K562 (cell line): Measurements from ENCODE around the gene LRFN2. TPM values are rescaled to one million over a fixed set of nuclear protein-coding genes. Genes with fewer than 3 reads are reported as not detected.

Source experiments
- ATAC-seq: fragments of 200-7000 bp; cut with Tn5 transposase; 3 replicates; pipeline ENCODE4 v1.9.1; 2020; ENCODE audit warnings: moderate library complexity
- BruUV-seq: library from RNA; stranded (reverse); fragments of 400-500 nt; replicated peaks from 2 replicates; lab custom pipeline; 2021; lab: Mats Ljungman, UMichigan
- CTCF ChIA-PET: fragments of 300-600 bp; formaldehyde crosslinking; extraction: SDS; loops from one replicate; lab custom pipeline; 2021; ENCODE audit warnings: low intra/inter-chr PET ratio; lab: Yijun Ruan, JAX
- POLR2A ChIA-PET: fragments of 300-600, 350-650 bp; sonication (Branson Sonifier 250); formaldehyde crosslinking; extraction: SDS; loops from one replicate; lab custom pipeline; 2021; ENCODE audit warnings: antibody characterized with exemption, inconsistent platforms; lab: Yijun Ruan, JAX
- DNase-seq, 4 experiments: peaks; one replicate each; pipeline versions ENCODE4 v3.0.0 to v3.0.0-alpha.2; 2011 to 2018; ENCODE audit warnings: low spot score in 3 of 4, mixed read lengths in 3 of 4; ENCODE audit errors: extremely low read depth in 1 of 4
- FAIRE-seq: peaks from 2 replicates; lab custom pipeline; 2011; peaks lifted over from hg19 to GRCh38; lab: Jason Lieb, UNC
- H2AFZ ChIP-seq: 2 replicates; pipeline ENCODE4 v1.6.0; 2011; ENCODE audit warnings: low read depth, low read length, control low read depth, inconsistent platforms
- H3K27ac ChIP-seq: fragments of 200-600 bp; 3 replicates; pipeline ENCODE4 v1.8.0; 2011; ENCODE audit warnings: low read depth, mild to moderate bottlenecking, control low read depth, inconsistent platforms, low read length, moderate library complexity, mixed read lengths; ENCODE audit errors: extremely low read depth
- H3K27me3 ChIP-seq, 2 experiments: fragments of 300-600 bp in 1 of 2; 2 replicates in 1 of 2; 3 replicates in 1 of 2; pipeline versions ENCODE4 v1.6.0 to v1.8.0; 2011; ENCODE audit warnings: inconsistent platforms in 2 of 2, low read length in 2 of 2, mild to moderate bottlenecking in 1 of 2, mixed read lengths in 1 of 2, moderate library complexity in 1 of 2; ENCODE audit not compliant: control insufficient read depth in 2 of 2, insufficient read depth in 2 of 2
- H3K36me3 ChIP-seq: fragments of 300-600 bp; 3 replicates; pipeline ENCODE4 v1.8.0; 2011; ENCODE audit warnings: mild to moderate bottlenecking, low read length, inconsistent platforms; ENCODE audit not compliant: control insufficient read depth, insufficient read depth
- H3K4me1 ChIP-seq, 2 experiments: fragments of 200-600 bp in 1 of 2; replicated peaks in 1 of 2; 2 replicates in 1 of 2; 3 replicates in 1 of 2; pipeline versions ENCODE4 v1.5.1 to v1.8.0; 2011; ENCODE audit warnings: inconsistent platforms in 2 of 2, low read length in 2 of 2, mild to moderate bottlenecking in 1 of 2, mixed read lengths in 1 of 2, moderate library complexity in 1 of 2; ENCODE audit not compliant: control insufficient read depth in 2 of 2, insufficient read depth in 2 of 2
- H3K4me2 ChIP-seq: 2 replicates; pipeline ENCODE4 v1.6.1; 2011; ENCODE audit warnings: low read length, control low read depth, inconsistent platforms, mixed read lengths; ENCODE audit not compliant: insufficient read depth
- H3K4me3 ChIP-seq: fragments of 200-600 bp; sonication (generic), shearing (Covaris generic); 2 replicates; pipeline ENCODE4 v1.5.1; 2016; ENCODE audit warnings: control low read depth, inconsistent platforms
- H3K79me2 ChIP-seq: fragments of 200-600 bp; 3 replicates; pipeline ENCODE4 v1.8.0; 2011; ENCODE audit warnings: low read length, inconsistent platforms; ENCODE audit not compliant: control insufficient read depth, insufficient read depth
- H3K9ac ChIP-seq, 2 experiments: 2 replicates each; pipeline versions ENCODE4 v1.6.0 to v1.6.1; 2011; ENCODE audit warnings: low read depth in 2 of 2, low read length in 2 of 2, control low read depth in 1 of 2, inconsistent platforms in 1 of 2, mild to moderate bottlenecking in 1 of 2, mixed read lengths in 1 of 2; ENCODE audit not compliant: insufficient read depth in 1 of 2
- H3K9me1 ChIP-seq: one replicate; pipeline ENCODE4 v1.6.0; 2011; ENCODE audit warnings: inconsistent platforms, mild to moderate bottlenecking, low read length, moderate library complexity; ENCODE audit not compliant: control insufficient read depth, insufficient read depth
- H3K9me3 ChIP-seq: replicated peaks from 2 replicates; pipeline ENCODE4 v1.5.1; 2011; ENCODE audit warnings: low read depth, low read length, inconsistent platforms; ENCODE audit not compliant: control insufficient read depth, insufficient read depth
- H4K20me1 ChIP-seq: replicated peaks from 2 replicates; pipeline ENCODE4 v1.6.1; 2011; ENCODE audit warnings: low read length, inconsistent platforms, mixed read lengths; ENCODE audit not compliant: control insufficient read depth, insufficient read depth
- DNMT1 ChIP-seq: fragments of 450-650 bp; IDR thresholded peaks from 2 replicates; pipeline ENCODE4 v1.6.1; 2016; ENCODE audit warnings: antibody characterized with exemption, mild to moderate bottlenecking
- E2F3 ChIP-seq: fragments of 250-450 bp; sonication (Bioruptor Pico); IDR thresholded peaks from 2 replicates; pipeline ENCODE4 v1.4.0; 2020; ENCODE audit warnings: mild to moderate bottlenecking
- ERF ChIP-seq: fragments of 450-650 bp; formaldehyde crosslinking; IDR thresholded peaks from 2 replicates; pipeline ENCODE4 v1.4.0; 2020; ENCODE audit warnings: mild to moderate bottlenecking, mixed read lengths
- FUS ChIP-seq: fragments of 200-400 bp; formaldehyde crosslinking; optimal IDR thresholded peaks from 2 replicates; pipeline ENCODE3; 2017; ENCODE audit warnings: low read depth, low read length
- IRF2 ChIP-seq: sonication (generic); formaldehyde crosslinking; IDR thresholded peaks from 2 replicates; pipeline ENCODE4 v1.8.1; 2022; ENCODE audit warnings: mild to moderate bottlenecking, missing genetic modification reagents
- KDM5B ChIP-seq: fragments of 200-600 bp; sonication (generic); IDR thresholded peaks from 2 replicates; pipeline ENCODE4 v1.6.1; 2012; ENCODE audit warnings: low read depth, mild to moderate bottlenecking, moderate library complexity, low read length, control low read depth, inconsistent platforms; ENCODE audit not compliant: insufficient replicate concordance
- NR3C1 ChIP-seq: sonication (generic); formaldehyde crosslinking; IDR thresholded peaks from 2 replicates; pipeline ENCODE4 v1.8.1; 2022; ENCODE audit warnings: missing genetic modification reagents
- PBX2 ChIP-seq, 2 experiments: IDR thresholded peaks in 1 of 2; conservative IDR thresholded peaks in 1 of 2; 2 replicates each; pipeline ENCODE4 v1.6.1; 2016; ENCODE audit warnings: low read depth in 2 of 2, mild to moderate bottlenecking in 1 of 2, missing compliant biosample characterization in 1 of 2, missing genetic modification characterization in 1 of 2, moderate library complexity in 1 of 2
- PHF20 ChIP-seq: fragments of 450-650 bp; IDR thresholded peaks from 2 replicates; pipeline ENCODE4 v1.6.1; 2018; ENCODE audit not compliant: partially characterized antibody
- PML ChIP-seq: IDR thresholded peaks from 2 replicates; pipeline ENCODE4 v1.6.1; 2012; ENCODE audit warnings: low read length, inconsistent platforms
- POLR2H ChIP-seq: IDR thresholded peaks from 2 replicates; pipeline ENCODE4 v1.6.1; 2016; ENCODE audit warnings: missing genetic modification characterization, low read depth, mild to moderate bottlenecking, control low read depth, missing compliant biosample characterization, moderate library complexity
- PRMT5 ChIP-seq: sonication (generic); formaldehyde crosslinking; IDR thresholded peaks from 2 replicates; pipeline ENCODE4 v1.5.0; 2020; ENCODE audit warnings: missing genetic modification reagents
- SREBF1 ChIP-seq: fragments of 150-350 bp; IDR thresholded peaks from 2 replicates; pipeline ENCODE4 v1.6.1; 2014; ENCODE audit warnings: antibody characterized with exemption, low read depth, low read length, borderline replicate concordance
- ZNF408 ChIP-seq: fragments of 250-450 bp; sonication (Bioruptor Pico); IDR thresholded peaks from 2 replicates; pipeline ENCODE4 v1.4.0; 2020; ENCODE audit warnings: low read depth, mild to moderate bottlenecking, moderate library complexity
- WGBS: fragments of 100-300 bp; shearing (Covaris generic); methylation state at CpG from one replicate; pipeline ENCODE4 v1.1.6; 2016; ENCODE audit warnings: low coverage, mixed read lengths; ENCODE audit not compliant: insufficient coverage; ENCODE audit errors: missing lambda C conversion rate; 5-methylcytosine and 5-hydroxymethylcytosine counted together
- in situ Hi-C: fragments of 300-500 bp; cut with MboI; formaldehyde crosslinking; loops from 4 replicates; pipeline ENCODE4 v1.15.0; 2018; ENCODE audit warnings: inconsistent platforms, mixed read lengths
- intact Hi-C: fragments of 100-400 bp; cut with micrococcal nuclease; formaldehyde crosslinking; loops from 2 replicates; pipeline ENCODE4 v1.14.2; 2022
- polyA plus RNA-seq, 8 experiments: library from polyadenylated mRNA; depleted of rRNA in 4 of 8; stranded (reverse) in 5 of 8; unstranded in 3 of 8; fragments of >200 nt; fragmentation: Nextera tagmentation in 2 of 8; fragmentation: Illumina TruSeq in 1 of 8; extraction: Ambion mirVana in 2 of 8; extraction: Trizol in 1 of 8; gene quantifications; 2 replicates each; pipeline versions ENCODE4 v1.2.1 to v1.2.3, GENCODE V29; 2011 to 2014; ENCODE audit warnings: inconsistent platforms in 1 of 8, missing spikeins in 1 of 8
- total RNA-seq, 7 experiments: library from RNA; depleted of rRNA in 6 of 7; stranded (reverse); fragments of >200 nt in 6 of 7; fragmentation: Illumina TruSeq in 2 of 7; extraction: Trizol in 2 of 7; gene quantifications; 2 replicates each; pipeline versions ENCODE4 v1.2.1 to v1.2.3, GENCODE V29; 2011 to 2021; ENCODE audit warnings: low replicate concordance in 1 of 7

The LRFN2 gene
- total and polyA plus RNA-seq, 9 of the 15 experiments (the other 6 are each of a cell fraction or from before 2014, with no cell fraction given): not detected

GRCh38 chr6:40417031-40417430, 170.1 kb downstream of the LRFN2 start:
- Histone ChIP-seq H3K79me2 (no peaks in the 10 kb centered on the region), H3K36me3 (no peaks in the 10 kb centered on the region), H2AFZ (no peak overlapping the region), H3K27me3 (peaks cover 22 to 60% of the 10 kb centered on the region in 2 experiments), H3K27ac (no peak overlapping the region), H3K9me3 (no peaks in the 10 kb centered on the region), H3K4me3 (no peak overlapping the region), H3K4me2 (no peak overlapping the region), H4K20me1 (peaks cover 7% of the 10 kb centered on the region), H3K9ac (0 out of 4 replicates have a peak overlapping the region, but pooled peaks of 1 of the 2 experiments have one; percentile 10), H3K4me1 (no peaks in the 10 kb centered on the region), H3K9me1 (no peaks in the 10 kb centered on the region)
- no peak for DNase-seq
- POLR2A ChIA-PET: no interaction called here
- in situ Hi-C loops: no loop called here
- intact Hi-C loops: no loop called here
- CTCF ChIA-PET: no interaction called here
- no peak for FAIRE-seq
- WGBS: 4% methylated on average over 9 of the region's 9 CpGs
- no TSS peak for BruUV-seq
- ATAC-seq: no peak
- TF ChIP-seq FUS: no peak
- no peak for TF ChIP-seq PML
- TF ChIP-seq IRF2 (CRISPR knock-in tag): no peak
- TF ChIP-seq E2F3 (CRISPR knock-in tag): no peak
- no peak for TF ChIP-seq ZNF408 (CRISPR knock-in tag)
- TF ChIP-seq NR3C1 (CRISPR knock-in tag): no peak
- no peak for TF ChIP-seq PHF20
- no peak for TF ChIP-seq POLR2H (tag)
- no peak for TF ChIP-seq SREBF1
- TF ChIP-seq ERF (CRISPR knock-in tag): no peak
- no peak for TF ChIP-seq PRMT5 (CRISPR knock-in tag)
- TF ChIP-seq KDM5B: no peak
- no peak for TF ChIP-seq PBX2 (CRISPR knock-in tag; IDR thresholded peaks at IDR 0.05; ENCODE audit: low read depth)
- TF ChIP-seq PBX2 (tag; conservative IDR thresholded peaks at IDR 0.05; ENCODE audit: low read depth): no peak
- TF ChIP-seq DNMT1: no peak
